Measurements from ENCODE around the gene SEMA5A. TPM values are rescaled to one million over a fixed set of nuclear protein-coding genes. Genes with fewer than 3 reads are reported as not detected.

The SEMA5A gene
- total RNA-seq, 4 donors from 2014 or later, result 2.3 to 4.7 (median 3.7) TPM

GRCh38 chr5:9438596-9439354 lies 107.1 kb downstream of the SEMA5A start:
- H3K27me3 ChIP-seq, result no peaks in the 10 kb centered on the region
- H3K9me3 ChIP-seq, result no peaks in the 10 kb centered on the region
- H3K27ac ChIP-seq, result no peak overlapping the region
- TF ChIP-seq CTCF (IDR thresholded peaks at IDR 0.05), result no peak
- TF ChIP-seq POLR2AphosphoS5 (IDR thresholded peaks at IDR 0.05), result no peak
- TF ChIP-seq POLR2A (IDR thresholded peaks at IDR 0.05), result no peak
- no peak for TF ChIP-seq EP300 (IDR thresholded peaks at IDR 0.05)
- H3K4me3 ChIP-seq, result no peak overlapping the region
- H3K4me1 ChIP-seq, result no peaks in the 10 kb centered on the region
- WGBS, 2 donors (ENCODE audit: low coverage in 1 of 2), result 45 to 64% methylated on average over 4 to 5 of the region's 10 CpGs
- no peaks in the 10 kb centered on the region for H3K36me3 ChIP-seq
- no peak for ATAC-seq

GRCh38 chr5:9437741-9438240 lies 108.1 kb downstream of the SEMA5A start:
- Histone ChIP-seq H3K4me3 (no peak overlapping the region), H3K27ac (no peak overlapping the region), H3K36me3 (no peaks in the 10 kb centered on the region), H3K27me3 (no peaks in the 10 kb centered on the region), H3K9me3 (no peaks in the 10 kb centered on the region), H3K4me1 (no peaks in the 10 kb centered on the region)
- TF ChIP-seq POLR2A (IDR thresholded peaks at IDR 0.05), result no peak
- TF ChIP-seq CTCF (IDR thresholded peaks at IDR 0.05), result no peak
- TF ChIP-seq EP300 (IDR thresholded peaks at IDR 0.05), result no peak
- TF ChIP-seq POLR2AphosphoS5 (IDR thresholded peaks at IDR 0.05), result no peak
- WGBS, 2 donors (ENCODE audit: low coverage in 1 of 2), result 56 to 90% methylated on average over 3 to 5 of the region's 5 CpGs
- ATAC-seq, result peak; percentile 73

- no peaks in the 10 kb centered on the region for H3K9me3 ChIP-seq
- no peak overlapping the region for H3K4me3 ChIP-seq
- H3K4me1 ChIP-seq, result no peaks in the 10 kb centered on the region
- no peak overlapping the region for H3K27ac ChIP-seq
- 21 to 39% methylated on average over 7 to 9 of the region's 9 CpGs for WGBS, 2 donors (ENCODE audit: low coverage in 1 of 2)
- ATAC-seq, result no peak
- H3K36me3 ChIP-seq, result no peaks in the 10 kb centered on the region
- no peaks in the 10 kb centered on the region for H3K27me3 ChIP-seq
- TF ChIP-seq EP300 (IDR thresholded peaks at IDR 0.05) (no peak), CTCF (IDR thresholded peaks at IDR 0.05) (no peak), POLR2A (IDR thresholded peaks at IDR 0.05) (no peak), POLR2AphosphoS5 (IDR thresholded peaks at IDR 0.05) (no peak)
These were observed 114.2 kb downstream of the SEMA5A start for GRCh38 chr5:9431496-9432258.

GRCh38 chr5:9431151-9431495 lies 114.8 kb downstream of the SEMA5A start:
- no peaks in the 10 kb centered on the region for H3K4me1 ChIP-seq
- TF ChIP-seq POLR2A (IDR thresholded peaks at IDR 0.05), result no peak
- no peak for TF ChIP-seq POLR2AphosphoS5 (IDR thresholded peaks at IDR 0.05)
- no peak for TF ChIP-seq CTCF (IDR thresholded peaks at IDR 0.05)
- TF ChIP-seq EP300 (IDR thresholded peaks at IDR 0.05), result no peak
- no peak for ATAC-seq
- H3K27ac ChIP-seq, result no peak overlapping the region
- H3K27me3 ChIP-seq, result no peaks in the 10 kb centered on the region
- no peaks in the 10 kb centered on the region for H3K36me3 ChIP-seq
- no peaks in the 10 kb centered on the region for H3K9me3 ChIP-seq
- no peak overlapping the region for H3K4me3 ChIP-seq

Data from gastroesophageal sphincter (tissue), 4 donors.